Natural killer cell (primary cell): ENCODE measurements around the gene ZBTB21. TPM values are rescaled to one million over a fixed set of nuclear protein-coding genes. Genes with fewer than 3 reads are reported as not detected.

Experiments
- ATAC-seq, 3 donors: fragments of 150-1000 bp in 2 of 3; fragments of 200-7000 bp in 1 of 3; cut with Tn5 transposase; 1 replicate in 1 of 3; 2 replicates in 2 of 3; pipeline ENCODE4 v1.10.0; 2021; ENCODE audit warnings: mild to moderate bottlenecking in 2 of 3, moderate library complexity in 2 of 3
- DNase-seq, 2 donors: peaks; one replicate each; pipeline versions ENCODE4 v3.0.0 to v3.0.0-alpha.2; 2013 to 2021; ENCODE audit warnings: mixed read lengths in 1 of 2
- H3K27ac ChIP-seq: one replicate; pipeline ENCODE4 v1.5.1; 2013; ENCODE audit warnings: mild to moderate bottlenecking, low read length
- H3K27me3 ChIP-seq: one replicate; pipeline ENCODE4 v1.6.1; 2013; ENCODE audit warnings: low read length; ENCODE audit not compliant: control insufficient read depth, insufficient read depth
- H3K36me3 ChIP-seq: one replicate; pipeline ENCODE4 v1.6.1; 2013; ENCODE audit warnings: low read length; ENCODE audit not compliant: control insufficient read depth, insufficient read depth
- H3K4me1 ChIP-seq: one replicate; pipeline ENCODE4 v1.6.1; 2013; ENCODE audit warnings: low read length; ENCODE audit not compliant: control insufficient read depth, insufficient read depth
- H3K4me3 ChIP-seq: one replicate; pipeline ENCODE4 v1.5.1; 2013; ENCODE audit warnings: low read length
- H3K9me3 ChIP-seq: one replicate; pipeline ENCODE4 v1.6.1; 2013; ENCODE audit warnings: low read length; ENCODE audit not compliant: control insufficient read depth, insufficient read depth
- H3K27ac Mint-ChIP-seq, 2 donors: one replicate each; pipeline ENCODE4 v1.8.0; 2022; ENCODE audit warnings: mild to moderate bottlenecking in 2 of 2, mixed read lengths in 2 of 2, moderate library complexity in 1 of 2
- H3K27me3 Mint-ChIP-seq, 2 donors: one replicate each; pipeline ENCODE4 v1.8.0; 2022; ENCODE audit warnings: low read depth in 2 of 2, mixed read lengths in 2 of 2
- H3K36me3 Mint-ChIP-seq: one replicate; pipeline ENCODE4 v1.8.0; 2022; ENCODE audit warnings: mixed read lengths
- H3K4me1 Mint-ChIP-seq, 2 donors: one replicate each; pipeline ENCODE4 v1.8.0; 2022; ENCODE audit warnings: mixed read lengths in 2 of 2
- H3K4me3 Mint-ChIP-seq: one replicate; pipeline ENCODE4 v1.8.0; 2022; ENCODE audit warnings: mild to moderate bottlenecking, moderate library complexity, mixed read lengths
- H3K9me3 Mint-ChIP-seq, 2 donors: one replicate each; pipeline ENCODE4 v1.8.0; 2022; ENCODE audit warnings: mixed read lengths in 2 of 2
- WGBS: methylation state at CpG from one replicate; pipeline ENCODE4 v1.1.7; 2013; ENCODE audit warnings: missing lambda C conversion rate; ENCODE audit not compliant: insufficient coverage; 5-methylcytosine and 5-hydroxymethylcytosine counted together
- intact Hi-C: fragments of 100-400 bp; cut with micrococcal nuclease; formaldehyde crosslinking; loops from one replicate; pipeline ENCODE4 v1.14.2; 2022
- total RNA-seq, 4 donors: library from RNA; stranded (reverse); fragments of 120-200 nt in 1 of 4; gene quantifications; one replicate each; pipeline versions ENCODE4 v1.2.3 to v1.2.4, GENCODE V29; 2013 to 2022
- TF ChIP-seq, protein P1 (sequence below): fragments of 200-600 bp; IDR thresholded peaks from one replicate; pipeline ENCODE4 v1.8.0; 2022; ENCODE audit warnings: antibody characterized with exemption

Gene ZBTB21
- total RNA-seq, 3 donors from 2014 or later (not counting 1 experiment from before 2014, with no cell fraction given) = 78.2 to 113 (median 100) TPM

DNA sequence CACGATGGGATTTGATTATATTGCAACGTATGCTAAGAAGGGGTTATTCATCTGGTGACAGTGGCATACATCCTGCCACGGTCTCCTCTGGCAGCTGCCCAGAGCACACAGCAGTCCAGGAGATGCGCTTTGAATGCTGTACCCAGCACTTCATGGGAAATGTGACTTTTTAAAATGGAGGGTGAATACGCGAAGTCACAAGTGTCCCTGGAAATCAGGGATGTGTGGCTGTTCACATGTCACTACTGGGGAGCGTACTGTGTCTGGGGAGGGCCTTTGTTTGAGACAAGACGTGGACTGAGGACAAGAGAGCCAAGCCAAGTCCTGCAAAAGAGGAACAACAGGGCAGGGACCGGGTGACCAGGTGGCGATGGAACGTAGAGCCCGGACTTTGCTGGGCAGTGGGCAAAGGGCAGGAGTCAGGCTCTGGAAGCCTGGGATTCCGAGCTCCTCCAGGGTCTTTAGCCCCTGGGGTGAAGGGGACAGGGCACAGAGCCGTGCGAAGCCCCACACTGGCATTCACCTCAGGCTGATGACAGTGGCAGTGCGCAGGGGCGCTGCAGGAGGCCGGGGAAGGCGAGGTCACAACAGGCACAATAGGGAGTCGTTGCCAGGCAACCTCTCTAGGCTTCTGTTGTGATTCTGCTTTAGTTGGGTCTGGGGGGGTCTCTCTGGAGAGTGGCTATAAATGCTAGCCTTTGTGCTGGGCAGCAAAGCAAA, 11.4 kb upstream of the ZBTB21 start:
- Mint-ChIP-seq H3K36me3 (no peaks in the 10 kb centered on the region), H3K4me3 (no peak overlapping the region), H3K27me3 (peaks cover 23 to 33% of the 10 kb centered on the region in 2 donors), H3K27ac (no peak overlapping the region), H3K4me1 (peaks cover 0 to under 1% of the 10 kb centered on the region in 2 donors), H3K9me3 (no peaks in the 10 kb centered on the region)
- H3K9me3 ChIP-seq = no peaks in the 10 kb centered on the region
- intact Hi-C loops = no loop called here
- H3K4me1 ChIP-seq = no peaks in the 10 kb centered on the region
- no peak overlapping the region for H3K27ac ChIP-seq
- H3K36me3 ChIP-seq = no peaks in the 10 kb centered on the region
- DNase-seq = no peak
- 86% methylated on average over 20 of the region's 20 CpGs for WGBS
- no peak overlapping the region for H3K4me3 ChIP-seq
- TF ChIP-seq, protein P1, sequence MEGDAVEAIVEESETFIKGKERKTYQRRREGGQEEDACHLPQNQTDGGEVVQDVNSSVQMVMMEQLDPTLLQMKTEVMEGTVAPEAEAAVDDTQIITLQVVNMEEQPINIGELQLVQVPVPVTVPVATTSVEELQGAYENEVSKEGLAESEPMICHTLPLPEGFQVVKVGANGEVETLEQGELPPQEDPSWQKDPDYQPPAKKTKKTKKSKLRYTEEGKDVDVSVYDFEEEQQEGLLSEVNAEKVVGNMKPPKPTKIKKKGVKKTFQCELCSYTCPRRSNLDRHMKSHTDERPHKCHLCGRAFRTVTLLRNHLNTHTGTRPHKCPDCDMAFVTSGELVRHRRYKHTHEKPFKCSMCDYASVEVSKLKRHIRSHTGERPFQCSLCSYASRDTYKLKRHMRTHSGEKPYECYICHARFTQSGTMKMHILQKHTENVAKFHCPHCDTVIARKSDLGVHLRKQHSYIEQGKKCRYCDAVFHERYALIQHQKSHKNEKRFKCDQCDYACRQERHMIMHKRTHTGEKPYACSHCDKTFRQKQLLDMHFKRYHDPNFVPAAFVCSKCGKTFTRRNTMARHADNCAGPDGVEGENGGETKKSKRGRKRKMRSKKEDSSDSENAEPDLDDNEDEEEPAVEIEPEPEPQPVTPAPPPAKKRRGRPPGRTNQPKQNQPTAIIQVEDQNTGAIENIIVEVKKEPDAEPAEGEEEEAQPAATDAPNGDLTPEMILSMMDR = no peak
- H3K27me3 ChIP-seq = peaks cover 2% of the 10 kb centered on the region
- ATAC-seq = no peak

DNA sequence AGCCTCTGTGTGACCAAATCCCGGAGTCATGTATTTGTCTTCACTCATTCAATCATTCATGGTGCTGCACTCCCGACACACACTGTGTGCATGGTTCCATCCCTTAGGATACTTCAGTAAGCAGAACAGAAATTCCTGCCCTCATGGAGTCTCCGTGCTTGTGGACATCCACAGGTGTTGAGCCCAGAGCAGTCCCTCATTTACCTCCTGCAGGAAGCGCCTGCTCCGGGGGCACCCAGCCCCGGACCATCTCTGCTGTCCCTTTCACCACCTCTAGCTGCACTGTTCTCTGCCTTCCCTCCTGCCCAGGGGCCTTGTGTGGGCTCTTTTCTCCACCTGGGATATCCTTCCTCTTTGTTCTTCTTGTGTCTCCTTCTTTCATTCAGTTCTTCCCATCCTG, 9.5 kb upstream of the ZBTB21 start:
- WGBS = 94% methylated on average over 6 of the region's 6 CpGs
- Histone ChIP-seq H3K27me3 (peaks cover 2% of the 10 kb centered on the region), H3K9me3 (no peaks in the 10 kb centered on the region), H3K4me3 (no peak overlapping the region), H3K36me3 (no peaks in the 10 kb centered on the region), H3K4me1 (no peaks in the 10 kb centered on the region), H3K27ac (no peak overlapping the region)
- no peak for DNase-seq
- H3K27ac Mint-ChIP-seq = no peak overlapping the region
- H3K4me3 Mint-ChIP-seq = no peak overlapping the region
- no peak for ATAC-seq
- H3K27me3 Mint-ChIP-seq = peaks cover 20 to 30% of the 10 kb centered on the region in 2 donors
- TF ChIP-seq, protein P1 = no peak
- no peaks in the 10 kb centered on the region for H3K9me3 Mint-ChIP-seq
- H3K4me1 Mint-ChIP-seq = no peaks in the 10 kb centered on the region
- intact Hi-C loops = no loop called here
- no peaks in the 10 kb centered on the region for H3K36me3 Mint-ChIP-seq

- no peak overlapping the region for H3K4me3 Mint-ChIP-seq
- peaks cover 15 to 25% of the 10 kb centered on the region in 2 donors for H3K27me3 Mint-ChIP-seq
- DNase-seq (no peak), ATAC-seq (no peak)
- Histone ChIP-seq H3K9me3 (no peaks in the 10 kb centered on the region), H3K27ac (no peak overlapping the region), H3K4me3 (no peak overlapping the region), H3K36me3 (no peaks in the 10 kb centered on the region), H3K27me3 (peaks cover 2% of the 10 kb centered on the region), H3K4me1 (no peaks in the 10 kb centered on the region)
- intact Hi-C loops = no loop called here
- H3K36me3 Mint-ChIP-seq = no peaks in the 10 kb centered on the region
- H3K9me3 Mint-ChIP-seq = no peaks in the 10 kb centered on the region
- 91% methylated on average over 11 of the region's 11 CpGs for WGBS
- TF ChIP-seq, protein P1 = no peak
- no peak overlapping the region for H3K27ac Mint-ChIP-seq
- H3K4me1 Mint-ChIP-seq = no peaks in the 10 kb centered on the region
Measured at GRCh38 chr21:42019101-42019605, 9.0 kb upstream of the ZBTB21 start.

DNA sequence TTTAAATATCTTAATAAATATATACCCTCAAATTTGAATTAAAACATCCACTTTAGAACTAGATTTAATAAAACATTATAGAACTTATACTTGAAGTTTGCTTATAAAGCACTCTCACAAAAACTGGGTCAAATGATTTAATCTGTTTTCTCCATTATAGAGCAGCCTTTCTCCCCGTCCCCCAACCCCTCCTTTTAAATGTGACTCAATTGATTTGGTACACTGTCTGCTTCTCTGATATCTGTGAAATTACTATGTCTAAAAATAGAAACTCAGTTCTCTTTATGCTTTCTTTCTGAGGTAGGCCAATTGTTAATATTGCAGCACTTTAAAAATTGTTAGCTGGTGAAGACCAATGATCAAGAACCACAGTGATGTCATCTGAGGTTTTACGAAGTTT, 6.9 kb upstream of the ZBTB21 start:
- H3K36me3 Mint-ChIP-seq = no peaks in the 10 kb centered on the region
- TF ChIP-seq, protein P1 = no peak

More for the DNA sequence above, 6.9 kb upstream of the ZBTB21 start:
- H3K27me3 Mint-ChIP-seq = peaks cover 17 to 20% of the 10 kb centered on the region in 2 donors
- H3K4me1 ChIP-seq = no peaks in the 10 kb centered on the region
- H3K4me3 Mint-ChIP-seq = no peak overlapping the region
- no peaks in the 10 kb centered on the region for H3K9me3 Mint-ChIP-seq
- DNase-seq = no peak
- no peak overlapping the region for H3K27ac ChIP-seq
- H3K36me3 ChIP-seq = no peaks in the 10 kb centered on the region
- H3K4me3 ChIP-seq = no peak overlapping the region
- intact Hi-C loops = no loop called here
- H3K9me3 ChIP-seq = no peaks in the 10 kb centered on the region
- H3K4me1 Mint-ChIP-seq = peaks cover 0 to 6% of the 10 kb centered on the region in 2 donors
- no peak overlapping the region for H3K27ac Mint-ChIP-seq
- peaks cover 2% of the 10 kb centered on the region for H3K27me3 ChIP-seq
- 71% methylated on average over 1 of the region's 2 CpGs for WGBS
- ATAC-seq = no peak
